NCI-H2081 (cell line): Measurements from ENCODE around the gene ENTPD8.

Experiments used
- DNase-seq, 2 experiments: peaks; one replicate each; lab custom pipeline; 2025; lab: John Stamatoyannopoulos, UW

Gene ENTPD8

GRCh38 chr9:137431416-137431931, 9.7 kb downstream of the ENTPD8 start:
- DNase-seq: no peak

- no peak for DNase-seq
These were observed 10.3 kb downstream of the ENTPD8 start for GRCh38 chr9:137430723-137431415.

- peak; percentile 44 for DNase-seq
These were observed 11.0 kb downstream of the ENTPD8 start for GRCh38 chr9:137429974-137430722.

- no peak for DNase-seq
These were observed 11.6 kb downstream of the ENTPD8 start for GRCh38 chr9:137429546-137429890.

- DNase-seq: no peak
These were observed 12.2 kb downstream of the ENTPD8 start for GRCh38 chr9:137428841-137429545.

GRCh38 chr9:137428311-137428630, 12.9 kb downstream of the ENTPD8 start:
- no peak for DNase-seq

- DNase-seq: no peak
These were observed 13.5 kb downstream of the ENTPD8 start for GRCh38 chr9:137427454-137428310.

- no peak for DNase-seq
These were observed 15.0 kb downstream of the ENTPD8 start for GRCh38 chr9:137426018-137426681.

- DNase-seq: no peak
These were observed 17.5 kb downstream of the ENTPD8 start for GRCh38 chr9:137423514-137424291.

GRCh38 chr9:137422604-137423513, 18.3 kb downstream of the ENTPD8 start, which contains the start of the genes EXD3 and NOXA1:
TSS of gene EXD3 (minus strand) at chr9:137423162. CDS start at chr9:137395357, 27,805 bp downstream.
TSS of gene NOXA1 (plus strand) at chr9:137423393. CDS start at chr9:137423530, 137 bp downstream.
- DNase-seq: peak; percentile 92 to 95

- no peak for DNase-seq
These were observed 19.1 kb downstream of the ENTPD8 start for GRCh38 chr9:137421838-137422603.

- DNase-seq: no peak
These were observed 23.8 kb downstream of the ENTPD8 start for GRCh38 chr9:137417161-137418021.

GRCh38 chr9:137416563-137417151, 24.5 kb downstream of the ENTPD8 start:
- DNase-seq: no peak

GRCh38 chr9:137416006-137416562, 25.1 kb downstream of the ENTPD8 start:
- DNase-seq: no peak

GRCh38 chr9:137415451-137415850, 25.7 kb downstream of the ENTPD8 start:
- no peak for DNase-seq

GRCh38 chr9:137412431-137412830, 28.7 kb downstream of the ENTPD8 start:
- no peak for DNase-seq
